HCT116 (cell line): ENCODE measurements around the gene FNDC3A. TPM values are rescaled to one million over a fixed set of nuclear protein-coding genes. Genes with fewer than 3 reads are reported as not detected.

Source experiments
- ATAC-seq: fragments of 200-7000 bp; cut with Tn5 transposase; 2 replicates; pipeline ENCODE4 v1.9.1; 2020; ENCODE audit warnings: mild to moderate bottlenecking, moderate library complexity
- BruUV-seq: library from RNA; stranded (reverse); fragments of 400-500 nt; replicated peaks from 2 replicates; lab custom pipeline; 2021; lab: Mats Ljungman, UMichigan
- CTCF ChIA-PET: fragments of 300-600 bp; sonication (Branson Sonifier 250); formaldehyde crosslinking; loops from one replicate; lab custom pipeline; 2021; ENCODE audit warnings: antibody characterized with exemption; lab: Charles Lee
- POLR2A ChIA-PET: fragments of 300-600, 350-600 bp; sonication (Branson Sonifier 250); formaldehyde crosslinking; loops from one replicate; lab custom pipeline; 2021; ENCODE audit warnings: antibody characterized with exemption; lab: Charles Lee
- RAD21 ChIA-PET, 2 experiments: fragments of 300-600 bp; sonication (Branson Sonifier 250); formaldehyde crosslinking; loops; one replicate each; lab custom pipeline; 2023; ENCODE audit warnings: low total read pairs in 2 of 2; ENCODE audit not compliant: uncharacterized antibody in 2 of 2, unreplicated experiment in 2 of 2, low non-redundant PET in 1 of 2; lab: Charles Lee
- DNase-seq: peaks from one replicate; pipeline ENCODE4 v3.0.0-alpha.2; 2010; ENCODE audit warnings: low read depth, low spot score
- H2AFZ ChIP-seq: fragments of 200-600 bp; shearing (Covaris generic), sonication (generic); 2 replicates; pipeline ENCODE4 v1.6.1; 2017; ENCODE audit warnings: low read depth, mixed run types, mixed read lengths, antibody characterized with exemption, low read length; ENCODE audit not compliant: poor library complexity, severe bottlenecking
- H3K27ac ChIP-seq: 2 replicates; pipeline ENCODE4 v1.5.1; 2012; ENCODE audit warnings: low read depth, low read length
- H3K27me3 ChIP-seq: fragments of 200-600 bp; sonication (generic); 2 replicates; pipeline ENCODE4 v1.6.1; 2016; ENCODE audit warnings: mixed run types, low read length, mixed read lengths; ENCODE audit not compliant: insufficient read depth
- H3K36me3 ChIP-seq, 2 experiments: fragments of 200-500 bp in 1 of 2; fragments of 200-600 bp in 1 of 2; sonication (Bioruptor generic) in 1 of 2; sonication (generic) in 1 of 2; 2 replicates each; pipeline versions ENCODE4 v1.5.1 to v1.6.1; 2014 to 2016; ENCODE audit warnings: low read length in 2 of 2, inconsistent platforms in 1 of 2, mixed read lengths in 1 of 2, mixed run types in 1 of 2; ENCODE audit not compliant: insufficient read depth in 2 of 2, control insufficient read depth in 1 of 2
- H3K4me1 ChIP-seq, 2 experiments: fragments of 200-600 bp in 1 of 2; sonication (generic) in 1 of 2; 2 replicates each; pipeline versions ENCODE4 v1.5.1 to v1.6.1; 2012 to 2017; ENCODE audit warnings: low read length in 2 of 2, inconsistent platforms in 1 of 2, mild to moderate bottlenecking in 1 of 2, mixed read lengths in 1 of 2, mixed run types in 1 of 2, moderate library complexity in 1 of 2; ENCODE audit not compliant: insufficient read depth in 2 of 2, control insufficient read depth in 1 of 2
- H3K4me2 ChIP-seq: fragments of 200-600 bp; sonication (generic); 2 replicates; pipeline ENCODE4 v1.6.1; 2017; ENCODE audit warnings: mixed run types, low read length, mixed read lengths
- H3K4me3 ChIP-seq, 2 experiments: fragments of 200-600 bp in 1 of 2; sonication (generic) in 1 of 2; replicated peaks in 1 of 2; 2 replicates each; pipeline ENCODE4 v1.5.1; 2011 to 2016; ENCODE audit warnings: low read length in 2 of 2, control low read depth in 1 of 2, low read depth in 1 of 2, mild to moderate bottlenecking in 1 of 2, mixed read lengths in 1 of 2, mixed run types in 1 of 2
- H3K79me2 ChIP-seq: fragments of 200-600 bp; sonication (generic); 2 replicates; pipeline ENCODE4 v1.6.1; 2017; ENCODE audit warnings: mild to moderate bottlenecking, mixed run types, low read length, moderate library complexity, mixed read lengths; ENCODE audit not compliant: insufficient read depth
- H3K9ac ChIP-seq: fragments of 200-600 bp; sonication (generic); 2 replicates; pipeline ENCODE4 v1.6.1; 2016; ENCODE audit warnings: low read length, mixed read lengths
- H3K9me2 ChIP-seq: fragments of 200-600 bp; sonication (generic), shearing (Covaris generic); 2 replicates; pipeline ENCODE4 v1.6.1; 2017; ENCODE audit warnings: mixed run types, mild to moderate bottlenecking, moderate library complexity; ENCODE audit not compliant: insufficient read depth
- H3K9me3 ChIP-seq, 2 experiments: fragments of 200-500 bp in 1 of 2; fragments of 200-600 bp in 1 of 2; sonication (Bioruptor generic) in 1 of 2; sonication (generic) in 1 of 2; 2 replicates each; pipeline ENCODE4 v1.6.1; 2014 to 2017; ENCODE audit warnings: low read length in 2 of 2, mixed read lengths in 2 of 2, inconsistent platforms in 1 of 2, low read depth in 1 of 2, mild to moderate bottlenecking in 1 of 2, mixed run types in 1 of 2, moderate library complexity in 1 of 2; ENCODE audit not compliant: control insufficient read depth in 1 of 2, insufficient read depth in 1 of 2
- H4K20me1 ChIP-seq: fragments of 200-600 bp; sonication (generic), shearing (Covaris generic); 2 replicates; pipeline ENCODE4 v1.6.1; 2017; ENCODE audit warnings: mixed run types, mild to moderate bottlenecking, moderate library complexity; ENCODE audit not compliant: insufficient read depth
- ELF1 ChIP-seq: IDR thresholded peaks from 2 replicates; pipeline ENCODE4 v1.6.1; 2012; ENCODE audit warnings: low read depth, borderline replicate concordance
- EZH2 ChIP-seq: fragments of 200-600 bp; sonication (generic); IDR thresholded peaks from 2 replicates; pipeline ENCODE4 v1.6.1; 2017; ENCODE audit warnings: antibody characterized with exemption, mixed run types
- EZH2phosphoT487 ChIP-seq: fragments of 200-600 bp; IDR thresholded peaks from 2 replicates; pipeline ENCODE4 v1.6.1; 2018; ENCODE audit warnings: antibody characterized with exemption, borderline replicate concordance
- FOSL1 ChIP-seq: IDR thresholded peaks from 2 replicates; pipeline ENCODE4 v1.6.1; 2012; ENCODE audit warnings: low read depth
- JUND ChIP-seq: IDR thresholded peaks from 2 replicates; pipeline ENCODE4 v1.6.1; 2012
- POLR2AphosphoS5 ChIP-seq: IDR thresholded peaks from 2 replicates; pipeline ENCODE4 v1.6.1; 2011; ENCODE audit warnings: mild to moderate bottlenecking, low read depth, low read length, moderate library complexity
- SRF ChIP-seq: IDR thresholded peaks from 2 replicates; pipeline ENCODE4 v1.6.1; 2012; ENCODE audit warnings: low read depth
- TCF7L2 ChIP-seq: IDR thresholded peaks from 2 replicates; pipeline ENCODE4 v1.7.0; 2011; ENCODE audit warnings: borderline replicate concordance, inconsistent platforms; ENCODE audit not compliant: insufficient read depth, insufficient read length; ENCODE audit errors: extremely low read depth
- ZNF274 ChIP-seq: fragments of 200-500 bp; sonication (Bioruptor generic); IDR thresholded peaks from 2 replicates; pipeline ENCODE4 v1.6.1; 2014; ENCODE audit warnings: mild to moderate bottlenecking, low read depth, low read length, inconsistent platforms
- intact Hi-C: fragments of 100-400 bp; cut with micrococcal nuclease; formaldehyde crosslinking; loops from 2 replicates; pipeline ENCODE4 v1.10.0; 2022
- total RNA-seq: library from RNA; stranded (reverse); gene quantifications from one replicate; pipeline ENCODE4 v1.2.1, GENCODE V29; 2021; ENCODE audit not compliant: unreplicated experiment
- TF ChIP-seq, protein P1 (sequence below): IDR thresholded peaks from 2 replicates; pipeline ENCODE4 v1.6.1; 2011; ENCODE audit warnings: mild to moderate bottlenecking, low read length, moderate library complexity; ENCODE audit not compliant: insufficient replicate concordance; ENCODE audit errors: extremely low read depth
- TF ChIP-seq, protein P2 (sequence below): IDR thresholded peaks from 2 replicates; pipeline ENCODE4 v1.6.1; 2012
- TF ChIP-seq, protein P3 (sequence below), 3 experiments: fragments of 200-600 bp in 1 of 3; sonication (generic) in 1 of 3; IDR thresholded peaks in 2 of 3; conservative IDR thresholded peaks in 1 of 3; 2 replicates each; pipeline ENCODE4 v1.5.1; 2012 to 2017; ENCODE audit warnings: low read depth in 2 of 3, low read length in 2 of 3, antibody characterized with exemption in 1 of 3, borderline replicate concordance in 1 of 3, control low read depth in 1 of 3, mild to moderate bottlenecking in 1 of 3, mixed read lengths in 1 of 3, mixed run types in 1 of 3, moderate library complexity in 1 of 3; ENCODE audit not compliant: insufficient read depth in 1 of 3

FNDC3A gene
- total RNA-seq, 1 experiment from 2014 or later, result 30.5 TPM

DNA sequence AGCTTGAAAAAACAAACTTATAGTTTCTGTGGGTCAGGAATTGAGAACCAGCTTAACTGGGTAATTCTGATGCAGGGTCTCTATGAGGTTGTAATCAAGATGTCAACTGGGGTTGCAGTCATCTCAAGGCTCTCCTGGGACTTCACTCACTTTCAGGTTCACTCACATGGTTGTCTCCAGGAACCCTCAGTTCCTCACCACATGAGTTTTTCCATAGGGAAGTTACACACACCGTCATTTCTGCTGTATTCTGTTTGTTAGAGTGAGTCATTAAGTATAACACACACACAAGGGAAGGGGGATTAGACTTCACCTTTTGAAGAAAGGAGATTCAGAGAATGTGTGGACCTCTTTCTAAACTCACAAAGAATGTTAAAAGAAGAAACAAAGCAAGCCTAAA is 209.6 kb downstream of the FNDC3A start:
- H3K9me2 ChIP-seq, result no peaks in the 10 kb centered on the region
- RAD21 ChIA-PET, result interaction anchor here in 1 of 2 experiments (0.6 kb wide), 1 partner anchor 56 kb away, joined by 3 read pairs; no protein-coding TSS in a partner anchor
- DNase-seq, result no peak
- H3K27me3 ChIP-seq, result no peaks in the 10 kb centered on the region
- H4K20me1 ChIP-seq, result no peaks in the 10 kb centered on the region
- no peak for ATAC-seq
- TF ChIP-seq TCF7L2 (no peak), FOSL1 (no peak), EZH2phosphoT487 (no peak), JUND (no peak), POLR2AphosphoS5 (no peak), SRF (no peak), ZNF274 (no peak), ELF1 (no peak), EZH2 (no peak)
- TF ChIP-seq, protein P1, sequence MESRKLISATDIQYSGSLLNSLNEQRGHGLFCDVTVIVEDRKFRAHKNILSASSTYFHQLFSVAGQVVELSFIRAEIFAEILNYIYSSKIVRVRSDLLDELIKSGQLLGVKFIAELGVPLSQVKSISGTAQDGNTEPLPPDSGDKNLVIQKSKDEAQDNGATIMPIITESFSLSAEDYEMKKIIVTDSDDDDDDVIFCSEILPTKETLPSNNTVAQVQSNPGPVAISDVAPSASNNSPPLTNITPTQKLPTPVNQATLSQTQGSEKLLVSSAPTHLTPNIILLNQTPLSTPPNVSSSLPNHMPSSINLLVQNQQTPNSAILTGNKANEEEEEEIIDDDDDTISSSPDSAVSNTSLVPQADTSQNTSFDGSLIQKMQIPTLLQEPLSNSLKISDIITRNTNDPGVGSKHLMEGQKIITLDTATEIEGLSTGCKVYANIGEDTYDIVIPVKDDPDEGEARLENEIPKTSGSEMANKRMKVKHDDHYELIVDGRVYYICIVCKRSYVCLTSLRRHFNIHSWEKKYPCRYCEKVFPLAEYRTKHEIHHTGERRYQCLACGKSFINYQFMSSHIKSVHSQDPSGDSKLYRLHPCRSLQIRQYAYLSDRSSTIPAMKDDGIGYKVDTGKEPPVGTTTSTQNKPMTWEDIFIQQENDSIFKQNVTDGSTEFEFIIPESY, result no peak
- TF ChIP-seq, protein P2, sequence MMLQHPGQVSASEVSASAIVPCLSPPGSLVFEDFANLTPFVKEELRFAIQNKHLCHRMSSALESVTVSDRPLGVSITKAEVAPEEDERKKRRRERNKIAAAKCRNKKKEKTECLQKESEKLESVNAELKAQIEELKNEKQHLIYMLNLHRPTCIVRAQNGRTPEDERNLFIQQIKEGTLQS, result no peak
- TF ChIP-seq, protein P3, sequence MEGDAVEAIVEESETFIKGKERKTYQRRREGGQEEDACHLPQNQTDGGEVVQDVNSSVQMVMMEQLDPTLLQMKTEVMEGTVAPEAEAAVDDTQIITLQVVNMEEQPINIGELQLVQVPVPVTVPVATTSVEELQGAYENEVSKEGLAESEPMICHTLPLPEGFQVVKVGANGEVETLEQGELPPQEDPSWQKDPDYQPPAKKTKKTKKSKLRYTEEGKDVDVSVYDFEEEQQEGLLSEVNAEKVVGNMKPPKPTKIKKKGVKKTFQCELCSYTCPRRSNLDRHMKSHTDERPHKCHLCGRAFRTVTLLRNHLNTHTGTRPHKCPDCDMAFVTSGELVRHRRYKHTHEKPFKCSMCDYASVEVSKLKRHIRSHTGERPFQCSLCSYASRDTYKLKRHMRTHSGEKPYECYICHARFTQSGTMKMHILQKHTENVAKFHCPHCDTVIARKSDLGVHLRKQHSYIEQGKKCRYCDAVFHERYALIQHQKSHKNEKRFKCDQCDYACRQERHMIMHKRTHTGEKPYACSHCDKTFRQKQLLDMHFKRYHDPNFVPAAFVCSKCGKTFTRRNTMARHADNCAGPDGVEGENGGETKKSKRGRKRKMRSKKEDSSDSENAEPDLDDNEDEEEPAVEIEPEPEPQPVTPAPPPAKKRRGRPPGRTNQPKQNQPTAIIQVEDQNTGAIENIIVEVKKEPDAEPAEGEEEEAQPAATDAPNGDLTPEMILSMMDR (IDR thresholded peaks at IDR 0.05 in 2 of 3, conservative IDR thresholded peaks at IDR 0.05 in 1 of 3; ENCODE audit: borderline replicate concordance in 1 of 3, insufficient read depth in 1 of 3, low read depth in 2 of 3, low read length in 2 of 3), result no peak
- no peak overlapping the region for H3K9ac ChIP-seq
- no peaks in the 10 kb centered on the region for H3K4me1 ChIP-seq
- H3K79me2 ChIP-seq, result no peaks in the 10 kb centered on the region
- intact Hi-C loops, result no loop called here
- no peaks in the 10 kb centered on the region for H3K9me3 ChIP-seq
- H2AFZ ChIP-seq, result no peak overlapping the region
- H3K36me3 ChIP-seq, result peaks cover 0 to 14% of the 10 kb centered on the region in 2 experiments; a peak in 2 of 4 replicates
- no peak overlapping the region for H3K4me3 ChIP-seq
- CTCF ChIA-PET, result no interaction called here
- BruUV-seq, result no TSS peak
- H3K27ac ChIP-seq, result no peak overlapping the region
- POLR2A ChIA-PET, result no interaction called here
- no peak overlapping the region for H3K4me2 ChIP-seq
